K562 (cell line): ENCODE data around the gene TLX2. TPM values are rescaled to one million over a fixed set of nuclear protein-coding genes. Genes with fewer than 3 reads are reported as not detected.
A peak's percentile ranks its signal among the peaks of the same experiment; 100 is the strongest.

Source experiments
- HDAC2 ChIP-seq: fragments of 450-650 bp; IDR thresholded peaks from 2 replicates; pipeline ENCODE4 v1.6.1; 2016; ENCODE audit warnings: mild to moderate bottlenecking
- JUN ChIP-seq, 2 experiments: sonication (generic) in 1 of 2; formaldehyde crosslinking in 1 of 2; IDR thresholded peaks; 2 replicates each; pipeline versions ENCODE4 v1.6.1 to v1.8.0; 2012 to 2022; ENCODE audit warnings: borderline replicate concordance in 2 of 2, mild to moderate bottlenecking in 2 of 2, improper control_type of control experiment in 1 of 2, low read depth in 1 of 2, low read length in 1 of 2, missing genetic modification reagents in 1 of 2
- JUND ChIP-seq, 2 experiments: IDR thresholded peaks; 2 replicates in 1 of 2; 3 replicates in 1 of 2; pipeline ENCODE4 v1.6.1; 2011; ENCODE audit warnings: borderline replicate concordance in 2 of 2, low read depth in 2 of 2, low read length in 2 of 2, improper control_type of control experiment in 1 of 2, missing biosample characterization in 1 of 2, missing genetic modification characterization in 1 of 2, missing genetic modification reagents in 1 of 2
- KLF1 ChIP-seq: fragments of 450-650 bp; IDR thresholded peaks from 2 replicates; pipeline ENCODE4 v1.6.1; 2016; ENCODE audit warnings: missing genetic modification characterization, missing compliant biosample characterization
- KLF16 ChIP-seq: IDR thresholded peaks from 2 replicates; pipeline ENCODE4 v1.6.1; 2016; ENCODE audit warnings: antibody characterized with exemption
- LARP7 ChIP-seq: fragments of 450-650 bp; IDR thresholded peaks from 2 replicates; pipeline ENCODE4 v1.6.1; 2016
- MAFG ChIP-seq: fragments of 450-650 bp; conservative IDR thresholded peaks from 2 replicates; pipeline ENCODE4 v1.6.1; 2016; ENCODE audit warnings: missing genetic modification characterization, missing compliant biosample characterization
- MCM3 ChIP-seq: fragments of 450-650 bp; IDR thresholded peaks from 2 replicates; pipeline ENCODE4 v1.6.1; 2016
- MCM7 ChIP-seq, 2 experiments: fragments of 450-650 bp; IDR thresholded peaks; 2 replicates each; pipeline ENCODE4 v1.6.1; 2016 to 2018
- MNT ChIP-seq, 2 experiments: fragments of 450-650 bp; conservative IDR thresholded peaks; 2 replicates each; pipeline ENCODE4 v1.6.1; 2017; ENCODE audit warnings: mild to moderate bottlenecking in 2 of 2, moderate library complexity in 2 of 2
- NR2F6 ChIP-seq: fragments of 450-650 bp; formaldehyde crosslinking; IDR thresholded peaks from 2 replicates; pipeline ENCODE4 v1.4.0; 2020; ENCODE audit warnings: mild to moderate bottlenecking
- NR4A1 ChIP-seq, 2 experiments: fragments of 250-450 bp in 1 of 2; fragments of 450-650 bp in 1 of 2; sonication (Bioruptor Pico) in 1 of 2; IDR thresholded peaks; 2 replicates each; pipeline versions ENCODE4 v1.4.0 to v1.6.1; 2016 to 2020; ENCODE audit warnings: mild to moderate bottlenecking in 2 of 2, missing compliant biosample characterization in 1 of 2, missing genetic modification characterization in 1 of 2, moderate library complexity in 1 of 2
- PCBP2 ChIP-seq: fragments of 200-400 bp; formaldehyde crosslinking; IDR thresholded peaks from 2 replicates; pipeline ENCODE4 v1.6.1; 2018; ENCODE audit warnings: low read length, low read depth, mild to moderate bottlenecking, moderate library complexity; ENCODE audit not compliant: poor library complexity, severe bottlenecking
- POLR2AphosphoS5 ChIP-seq: IDR thresholded peaks from 2 replicates; pipeline ENCODE4 v1.6.1; 2011; ENCODE audit warnings: mild to moderate bottlenecking, low read depth, low read length, moderate library complexity; ENCODE audit not compliant: control insufficient read depth, insufficient read depth
- PYGO2 ChIP-seq: fragments of 450-650 bp; IDR thresholded peaks from 2 replicates; pipeline ENCODE4 v1.6.1; 2016; ENCODE audit warnings: mild to moderate bottlenecking, missing genetic modification characterization, moderate library complexity, missing compliant biosample characterization
- SP1 ChIP-seq: sonication (generic); formaldehyde crosslinking; IDR thresholded peaks from 2 replicates; pipeline ENCODE4 v1.8.1; 2022; ENCODE audit warnings: mild to moderate bottlenecking, missing genetic modification reagents
- TAL1 ChIP-seq: fragments of 450-650 bp; IDR thresholded peaks from 2 replicates; pipeline ENCODE4 v1.6.1; 2016; ENCODE audit warnings: mild to moderate bottlenecking
- TCFL5 ChIP-seq: fragments of 250-450 bp; sonication (Bioruptor Pico); conservative IDR thresholded peaks from 2 replicates; pipeline ENCODE4 v1.6.1; 2021; ENCODE audit warnings: mild to moderate bottlenecking, moderate library complexity, matching md5 sums
- TRIM28 ChIP-seq: fragments of 450-650 bp; IDR thresholded peaks from 2 replicates; pipeline ENCODE4 v1.6.1; 2017
- ZBED1 ChIP-seq: IDR thresholded peaks from 2 replicates; pipeline ENCODE4 v1.6.1; 2014
- ZNF140 ChIP-seq: fragments of 250-450 bp; sonication (Bioruptor Pico); IDR thresholded peaks from 2 replicates; pipeline ENCODE4 v1.8.0; 2021; ENCODE audit warnings: moderate library complexity, mild to moderate bottlenecking, inconsistent platforms
- ZNF551 ChIP-seq: fragments of 250-450 bp; sonication (Bioruptor Pico); IDR thresholded peaks from 2 replicates; pipeline ENCODE4 v1.5.0; 2021; ENCODE audit warnings: mild to moderate bottlenecking, moderate library complexity
- ZNF696 ChIP-seq: fragments of 250-450 bp; sonication (Bioruptor Pico); conservative IDR thresholded peaks from 2 replicates; pipeline ENCODE4 v1.4.0; 2020; ENCODE audit warnings: mild to moderate bottlenecking, moderate library complexity
- polyA plus RNA-seq, 8 experiments: library from polyadenylated mRNA; depleted of rRNA in 4 of 8; stranded (reverse) in 5 of 8; unstranded in 3 of 8; fragments of >200 nt; fragmentation: Nextera tagmentation in 2 of 8; fragmentation: Illumina TruSeq in 1 of 8; extraction: Ambion mirVana in 2 of 8; extraction: Trizol in 1 of 8; gene quantifications; 2 replicates each; pipeline versions ENCODE4 v1.2.1 to v1.2.3, GENCODE V29; 2011 to 2014; ENCODE audit warnings: inconsistent platforms in 1 of 8, missing spikeins in 1 of 8
- total RNA-seq, 7 experiments: library from RNA; depleted of rRNA in 6 of 7; stranded (reverse); fragments of >200 nt in 6 of 7; fragmentation: Illumina TruSeq in 2 of 7; extraction: Trizol in 2 of 7; gene quantifications; 2 replicates each; pipeline versions ENCODE4 v1.2.1 to v1.2.3, GENCODE V29; 2011 to 2021; ENCODE audit warnings: low replicate concordance in 1 of 7
- TF ChIP-seq, protein P1 (sequence below): fragments of 450-650 bp; formaldehyde crosslinking; IDR thresholded peaks from 2 replicates; pipeline ENCODE4 v1.4.0; 2020; ENCODE audit warnings: mild to moderate bottlenecking, moderate library complexity
- TF ChIP-seq, protein P2 (sequence below): sonication (generic); formaldehyde crosslinking; IDR thresholded peaks from 2 replicates; pipeline ENCODE4 v1.8.1; 2022; ENCODE audit warnings: missing genetic modification reagents

Gene TLX2
- total and polyA plus RNA-seq, 9 of the 15 experiments (the other 6 are each of a cell fraction or from before 2014, with no cell fraction given): not detected

DNA sequence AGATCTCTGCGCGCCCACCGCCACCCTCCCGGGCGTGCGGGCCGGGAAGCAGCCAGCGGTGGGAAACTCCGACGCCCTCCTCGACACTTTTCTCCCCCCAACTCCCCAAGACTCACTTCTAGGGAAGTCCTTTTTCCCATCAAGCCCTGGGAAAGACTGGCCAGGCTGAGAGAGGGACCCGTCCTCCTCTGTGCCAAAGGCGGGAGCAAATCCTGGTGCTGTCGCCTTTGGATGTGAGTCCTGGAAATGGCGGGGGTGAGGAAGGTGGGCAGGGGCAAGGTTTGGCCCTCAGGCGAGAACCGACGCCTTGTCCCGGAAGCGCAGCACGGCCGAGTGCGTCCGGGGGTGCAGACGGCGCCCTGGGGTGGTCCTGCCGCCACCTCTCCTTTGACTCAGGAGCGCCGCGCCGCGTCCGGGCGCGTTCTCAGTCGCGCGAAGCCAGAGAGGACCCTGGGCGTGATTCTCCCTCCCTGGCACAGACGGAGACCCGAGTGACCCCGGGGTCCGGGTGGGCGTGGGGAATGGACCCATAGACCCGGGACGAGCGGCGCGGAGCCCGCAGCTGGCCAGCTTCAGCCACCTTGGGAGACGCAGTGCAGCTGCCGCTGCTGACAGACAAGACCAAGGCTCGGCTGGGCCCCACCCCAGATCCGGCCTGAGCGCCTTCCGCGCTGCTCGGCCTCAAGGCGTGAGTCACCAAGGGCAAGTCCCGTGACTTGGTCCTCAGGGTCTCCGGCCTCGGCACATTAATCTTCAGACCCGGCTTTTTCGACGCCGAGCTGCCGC, 11.3 kb upstream of the TLX2 start (continued):
- TF ChIP-seq, protein P1, sequence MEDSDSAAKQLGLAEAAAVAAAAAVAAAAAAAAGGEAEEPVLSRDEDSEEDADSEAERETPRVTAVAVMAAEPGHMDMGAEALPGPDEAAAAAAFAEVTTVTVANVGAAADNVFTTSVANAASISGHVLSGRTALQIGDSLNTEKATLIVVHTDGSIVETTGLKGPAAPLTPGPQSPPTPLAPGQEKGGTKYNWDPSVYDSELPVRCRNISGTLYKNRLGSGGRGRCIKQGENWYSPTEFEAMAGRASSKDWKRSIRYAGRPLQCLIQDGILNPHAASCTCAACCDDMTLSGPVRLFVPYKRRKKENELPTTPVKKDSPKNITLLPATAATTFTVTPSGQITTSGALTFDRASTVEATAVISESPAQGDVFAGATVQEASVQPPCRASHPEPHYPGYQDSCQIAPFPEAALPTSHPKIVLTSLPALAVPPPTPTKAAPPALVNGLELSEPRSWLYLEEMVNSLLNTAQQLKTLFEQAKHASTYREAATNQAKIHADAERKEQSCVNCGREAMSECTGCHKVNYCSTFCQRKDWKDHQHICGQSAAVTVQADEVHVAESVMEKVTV (CRISPR knock-in tag): no peak
- no peak for TF ChIP-seq TAL1
- peak; percentile 19; the same call in 1 of the 2 replicates for TF ChIP-seq HDAC2
- TF ChIP-seq LARP7: no peak
- peak; percentile 73 for TF ChIP-seq SP1 (CRISPR knock-in tag)
- TF ChIP-seq MCM3: no peak
- TF ChIP-seq POLR2AphosphoS5: peak; percentile 48; the same call in 1 of the 2 replicates
- peak; percentile 87 for TF ChIP-seq JUN (IDR thresholded peaks at IDR 0.05; ENCODE audit: borderline replicate concordance, low read depth, low read length)
- TF ChIP-seq JUN (CRISPR knock-in tag; IDR thresholded peaks at IDR 0.05; ENCODE audit: borderline replicate concordance): 0 out of 2 replicates have a peak, but pooled peaks have one; percentile 10
- no peak for TF ChIP-seq ZNF140 (CRISPR knock-in tag)
- TF ChIP-seq ZNF696 (CRISPR knock-in tag): no peak
- peak; percentile 98 for TF ChIP-seq JUND (IDR thresholded peaks at IDR 0.05; ENCODE audit: borderline replicate concordance, low read depth, low read length)
- TF ChIP-seq JUND (tag; IDR thresholded peaks at IDR 0.05; ENCODE audit: borderline replicate concordance, low read depth, low read length): peak; percentile 94; the same call in 2 of the 3 replicates
- TF ChIP-seq ZNF551 (CRISPR knock-in tag): no peak
- TF ChIP-seq PYGO2 (tag): no peak
- no peak for TF ChIP-seq TCFL5 (CRISPR knock-in tag)
- TF ChIP-seq MCM7 (IDR thresholded peaks at IDR 0.05): no peak
- peak in 1 of 2 experiments; percentile 60; a peak in 3 of 4 replicates for TF ChIP-seq MNT (conservative IDR thresholded peaks at IDR 0.05)
- TF ChIP-seq KLF16: no peak
- TF ChIP-seq MAFG: no peak
- TF ChIP-seq TRIM28: no peak
- TF ChIP-seq, protein P2, sequence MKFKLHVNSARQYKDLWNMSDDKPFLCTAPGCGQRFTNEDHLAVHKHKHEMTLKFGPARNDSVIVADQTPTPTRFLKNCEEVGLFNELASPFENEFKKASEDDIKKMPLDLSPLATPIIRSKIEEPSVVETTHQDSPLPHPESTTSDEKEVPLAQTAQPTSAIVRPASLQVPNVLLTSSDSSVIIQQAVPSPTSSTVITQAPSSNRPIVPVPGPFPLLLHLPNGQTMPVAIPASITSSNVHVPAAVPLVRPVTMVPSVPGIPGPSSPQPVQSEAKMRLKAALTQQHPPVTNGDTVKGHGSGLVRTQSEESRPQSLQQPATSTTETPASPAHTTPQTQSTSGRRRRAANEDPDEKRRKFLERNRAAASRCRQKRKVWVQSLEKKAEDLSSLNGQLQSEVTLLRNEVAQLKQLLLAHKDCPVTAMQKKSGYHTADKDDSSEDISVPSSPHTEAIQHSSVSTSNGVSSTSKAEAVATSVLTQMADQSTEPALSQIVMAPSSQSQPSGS (CRISPR knock-in tag): no peak
- peak; percentile 62 for TF ChIP-seq KLF1 (tag)
- no peak for TF ChIP-seq ZBED1
- TF ChIP-seq PCBP2: no peak
- no peak for TF ChIP-seq NR4A1 (CRISPR knock-in tag; IDR thresholded peaks at IDR 0.05)
- TF ChIP-seq NR4A1 (tag; IDR thresholded peaks at IDR 0.05): no peak
- no peak for TF ChIP-seq NR2F6
